CD4-positive, alpha-beta memory T cell (primary cell): ENCODE results near the gene NRXN2. TPM values are rescaled to one million over a fixed set of nuclear protein-coding genes. Genes with fewer than 3 reads are reported as not detected.

Experiments
- CTCF ChIA-PET: fragments of 350-600 bp; sonication (Branson Sonifier 250); formaldehyde crosslinking; loops from one replicate; lab custom pipeline; 2021; ENCODE audit warnings: inconsistent platforms; ENCODE audit not compliant: partially characterized antibody; lab: Charles Lee
- POLR2A ChIA-PET: fragments of 350-600 bp; sonication (Branson Sonifier 250); formaldehyde crosslinking; loops from one replicate; lab custom pipeline; 2021; ENCODE audit not compliant: partially characterized antibody; lab: Charles Lee
- DNase-seq, 5 donors: peaks; one replicate each; pipeline versions ENCODE4 v3.0.0 to v3.0.0-alpha.2; 2020 to 2022; ENCODE audit warnings: mixed read lengths in 1 of 5
- H3K27ac ChIP-seq: one replicate; pipeline ENCODE4 v1.7.0; 2013; ENCODE audit warnings: low read depth, low read length
- H3K27me3 ChIP-seq: 2 replicates; pipeline ENCODE4 v1.7.0; 2013; ENCODE audit warnings: mild to moderate bottlenecking, low read length, moderate library complexity; ENCODE audit not compliant: insufficient read depth
- H3K36me3 ChIP-seq: 2 replicates; pipeline ENCODE4 v1.7.0; 2013; ENCODE audit warnings: mild to moderate bottlenecking, low read length, moderate library complexity; ENCODE audit not compliant: insufficient read depth
- H3K4me1 ChIP-seq: 2 replicates; pipeline ENCODE4 v1.7.0; 2013; ENCODE audit warnings: mild to moderate bottlenecking, low read length, moderate library complexity; ENCODE audit not compliant: insufficient read depth
- H3K4me3 ChIP-seq, 2 donors: one replicate each; pipeline ENCODE4 v1.7.0; 2013; ENCODE audit warnings: low read length in 2 of 2, mild to moderate bottlenecking in 1 of 2
- H3K9me3 ChIP-seq, 2 donors: one replicate each; pipeline ENCODE4 v1.7.0; 2013; ENCODE audit warnings: low read length in 2 of 2, control low read depth in 1 of 2; ENCODE audit not compliant: control insufficient read depth in 1 of 2
- H3K27ac Mint-ChIP-seq, 7 donors: one replicate each; pipeline ENCODE4 v1.8.0; 2020 to 2021; ENCODE audit warnings: mixed read lengths in 7 of 7, mild to moderate bottlenecking in 6 of 7, inconsistent platforms in 3 of 7, moderate library complexity in 3 of 7
- H3K27me3 Mint-ChIP-seq, 2 donors: one replicate each; pipeline ENCODE4 v1.8.0; 2020 to 2021; ENCODE audit warnings: mixed read lengths in 2 of 2
- H3K36me3 Mint-ChIP-seq, 2 donors: one replicate each; pipeline ENCODE4 v1.8.0; 2020 to 2021; ENCODE audit warnings: mixed read lengths in 2 of 2, inconsistent platforms in 1 of 2, mild to moderate bottlenecking in 1 of 2
- H3K4me1 Mint-ChIP-seq, 4 donors: one replicate each; pipeline ENCODE4 v1.8.0; 2020 to 2021; ENCODE audit warnings: mixed read lengths in 4 of 4, mild to moderate bottlenecking in 1 of 4
- H3K4me3 Mint-ChIP-seq, 8 donors: one replicate each; pipeline ENCODE4 v1.8.0; 2020 to 2021; ENCODE audit warnings: mixed read lengths in 8 of 8, mild to moderate bottlenecking in 7 of 8, moderate library complexity in 6 of 8, inconsistent platforms in 3 of 8
- H3K9me3 Mint-ChIP-seq, 8 donors: one replicate each; pipeline ENCODE4 v1.8.0; 2020 to 2021; ENCODE audit warnings: mixed read lengths in 8 of 8, mild to moderate bottlenecking in 5 of 8, inconsistent platforms in 3 of 8, moderate library complexity in 1 of 8
- intact Hi-C: fragments of 100-400 bp; cut with micrococcal nuclease; formaldehyde crosslinking; loops from one replicate; pipeline ENCODE4 v1.15.1; 2023
- polyA plus RNA-seq, 2 donors: library from polyadenylated mRNA; unstranded; fragments of 300-500 nt; fragmentation: Illumina TruSeq; gene quantifications; one replicate each; pipeline ENCODE4 v1.2.3, GENCODE V29; 2021
- total RNA-seq, 2 experiments: library from RNA; stranded (reverse); gene quantifications; one replicate each; pipeline ENCODE4 v1.2.3, GENCODE V29; 2021

The NRXN2 gene
- total and polyA plus RNA-seq, 4 experiments from 2014 or later = 0.30 TPM; not detected in 3

DNA sequence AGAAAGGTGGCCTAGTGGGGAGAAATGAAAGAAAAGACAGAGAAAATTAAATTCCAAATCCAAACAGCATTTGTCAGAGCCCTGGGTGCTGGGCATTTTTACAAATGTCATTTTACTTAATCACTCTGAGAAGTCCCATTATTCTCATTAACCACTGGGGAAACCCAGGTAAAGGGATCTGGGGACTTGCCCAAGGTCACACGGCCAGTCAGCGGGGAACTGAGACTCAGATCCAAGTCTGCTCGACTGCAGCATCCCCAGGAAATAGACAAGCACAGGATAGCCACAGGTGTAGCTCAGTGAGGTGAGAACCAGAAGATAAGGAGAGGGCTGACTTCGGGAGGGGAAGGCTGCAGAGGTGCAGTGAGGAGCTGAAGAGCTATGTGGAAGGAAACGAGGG lies 7.9 kb downstream of the NRXN2 start:
- H3K9me3 ChIP-seq = no peaks in the 10 kb centered on the region
- peak overlapping the region in 1 of 7 donors; percentile 10 for H3K27ac Mint-ChIP-seq

DNA sequence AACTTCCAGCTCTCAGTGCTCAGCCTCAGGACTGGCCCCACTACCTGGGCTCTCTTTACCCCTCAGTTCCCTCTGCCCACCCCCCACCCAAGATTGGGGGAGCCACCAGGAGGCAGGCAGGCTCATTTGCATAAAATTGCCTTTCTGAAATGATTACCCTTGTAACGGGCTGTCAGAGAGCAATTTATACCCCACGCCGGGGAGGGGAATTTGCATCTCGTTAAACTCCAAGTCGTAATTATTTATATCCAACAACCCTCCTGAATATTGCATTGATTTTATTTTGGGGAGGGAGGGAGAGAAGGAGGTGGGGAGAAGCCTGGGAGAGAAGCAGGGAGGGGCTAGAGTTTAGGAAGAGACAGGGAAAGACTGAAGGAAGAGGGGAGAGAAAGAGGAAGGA lies 8.3 kb downstream of the NRXN2 start:
- Histone ChIP-seq H3K9me3 (no peaks in the 10 kb centered on the region), H3K36me3 (no peaks in the 10 kb centered on the region), H3K27me3 (peaks cover 47% of the 10 kb centered on the region), H3K27ac (no peak overlapping the region), H3K4me1 (no peaks in the 10 kb centered on the region), H3K4me3 (no peak overlapping the region)
- Mint-ChIP-seq H3K4me3 (peak overlapping the region in 2 of 8 donors; percentile 47 to 54), H3K9me3 (no peaks in the 10 kb centered on the region), H3K27ac (peak overlapping the region in 1 of 7 donors; percentile 10), H3K36me3 (no peaks in the 10 kb centered on the region), H3K4me1 (peaks cover 6 to 28% (median 15%) of the 10 kb centered on the region in 4 donors), H3K27me3 (peaks cover 56 to 63% of the 10 kb centered on the region in 2 donors)
- ChIA-PET POLR2A (interaction anchor here (0.6 to 1.2 kb wide), 3 partner anchors 10 to 60 kb away, joined by 3 read pairs; no protein-coding TSS in a partner anchor), CTCF (no interaction called here)
- DNase-seq = no peak
- intact Hi-C loops = no loop called here

More for the DNA sequence above, 7.9 kb downstream of the NRXN2 start:
- Mint-ChIP-seq H3K4me1 (peaks cover 6 to 28% (median 15%) of the 10 kb centered on the region in 4 donors), H3K9me3 (no peaks in the 10 kb centered on the region), H3K4me3 (peak overlapping the region in 3 of 8 donors; percentile 29 to 77 (median 47)), H3K36me3 (no peaks in the 10 kb centered on the region), H3K27me3 (peaks cover 53 to 64% of the 10 kb centered on the region in 2 donors)
- no peaks in the 10 kb centered on the region for H3K4me1 ChIP-seq
- intact Hi-C loops = no loop called here
- no peak overlapping the region for H3K27ac ChIP-seq
- peaks cover 46% of the 10 kb centered on the region for H3K27me3 ChIP-seq
- POLR2A ChIA-PET = interaction anchor here (0.6 to 1.2 kb wide), 3 partner anchors 11 to 60 kb away, joined by 3 read pairs; no protein-coding TSS in a partner anchor
- no peak for DNase-seq
- CTCF ChIA-PET = no interaction called here
- H3K36me3 ChIP-seq = no peaks in the 10 kb centered on the region
- no peak overlapping the region for H3K4me3 ChIP-seq

DNA sequence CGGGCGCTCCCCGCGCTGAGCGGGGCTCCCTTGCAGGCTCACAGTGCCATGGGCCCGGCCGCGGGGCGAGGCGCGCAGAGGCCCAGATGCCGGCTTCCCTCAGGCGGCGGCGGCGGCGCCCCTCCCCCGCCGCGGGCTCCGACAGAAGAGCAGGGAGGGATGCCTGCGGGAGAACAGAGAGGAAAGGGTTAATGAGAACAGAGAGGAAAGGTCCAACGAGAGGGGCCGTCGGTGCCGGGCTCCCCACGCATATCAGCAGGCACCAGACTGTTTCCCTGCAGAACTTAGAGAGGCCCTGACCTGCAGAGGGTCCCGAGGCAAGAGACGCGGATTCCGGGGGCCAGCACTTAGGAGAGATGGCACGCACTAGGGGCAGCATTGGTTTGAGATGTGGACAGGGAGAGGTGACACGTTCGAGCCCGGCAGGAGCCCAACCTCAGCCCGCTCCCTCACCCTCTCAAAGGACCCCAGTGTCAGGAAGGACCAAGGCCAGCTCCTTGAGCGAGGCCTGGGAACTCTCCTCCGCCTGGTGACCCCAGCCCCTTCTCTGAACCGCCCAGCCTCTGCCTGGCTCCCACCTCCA lies 9.1 kb downstream of the NRXN2 start:
- H3K9me3 ChIP-seq = no peaks in the 10 kb centered on the region
- no peaks in the 10 kb centered on the region for H3K36me3 ChIP-seq
- ChIA-PET CTCF (interaction anchor here (1.1 kb wide), 1 partner anchor 26 kb away, joined by 3 read pairs; no protein-coding TSS in a partner anchor), POLR2A (interaction anchor here (1.0 kb wide), 1 partner anchor 130 kb away, joined by 3 read pairs; the partner anchor contains the start of gene CDC42BPG)
- peaks cover 61 to 66% of the 10 kb centered on the region in 2 donors for H3K27me3 Mint-ChIP-seq
- H3K27me3 ChIP-seq = peaks cover 47% of the 10 kb centered on the region
- no peak overlapping the region for H3K4me3 ChIP-seq
- no peaks in the 10 kb centered on the region for H3K4me1 ChIP-seq
- peaks cover 6 to 28% (median 15%) of the 10 kb centered on the region in 4 donors for H3K4me1 Mint-ChIP-seq
- H3K27ac ChIP-seq = no peak overlapping the region
- no peaks in the 10 kb centered on the region for H3K36me3 Mint-ChIP-seq
- intact Hi-C loops = no loop called here
- peak overlapping the region in 6 of 8 donors; percentile 11 to 62 (median 58) for H3K4me3 Mint-ChIP-seq
- peak overlapping the region in 1 of 7 donors; percentile 10 for H3K27ac Mint-ChIP-seq
- H3K9me3 Mint-ChIP-seq = no peaks in the 10 kb centered on the region
- DNase-seq = no peak

DNA sequence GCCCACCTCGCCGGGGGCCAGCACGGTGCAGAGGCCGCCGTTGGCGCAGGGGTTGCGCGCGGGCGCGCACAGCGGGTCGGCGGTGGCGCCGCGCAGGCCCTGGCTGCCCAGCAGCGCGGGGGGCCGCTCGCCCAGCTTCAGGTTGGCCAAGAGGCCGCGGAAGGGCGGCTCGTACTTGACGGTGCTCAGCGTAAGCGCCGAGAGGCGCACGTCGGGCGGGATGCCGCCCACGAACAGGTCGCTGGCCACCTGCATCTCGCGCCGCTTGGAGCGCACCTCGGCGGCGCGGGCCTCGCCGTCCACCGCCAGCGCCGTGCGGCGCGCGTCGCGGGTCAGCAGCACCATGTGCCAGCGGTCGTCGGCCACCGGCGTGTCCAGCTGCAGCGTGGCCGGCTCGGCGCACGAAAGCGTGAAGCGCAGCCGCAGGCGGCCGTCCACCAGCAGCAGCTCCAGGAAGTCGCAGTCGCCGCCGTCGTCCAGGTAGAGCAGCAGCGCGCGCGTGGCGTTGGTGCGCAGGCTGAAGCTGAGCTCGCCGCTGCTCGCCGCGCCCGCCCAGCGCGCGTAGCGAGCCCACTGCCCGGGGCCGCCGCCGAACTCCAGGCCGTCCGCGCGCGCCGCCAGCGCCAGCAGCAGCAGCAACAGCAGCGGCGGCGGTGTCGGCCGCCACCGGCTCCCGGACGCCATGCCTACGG lies 9.8 kb downstream of the NRXN2 start:
- no peaks in the 10 kb centered on the region for H3K9me3 ChIP-seq
- H3K4me3 ChIP-seq = no peak overlapping the region
- Mint-ChIP-seq H3K27ac (no peak overlapping the region), H3K4me3 (no peak overlapping the region), H3K36me3 (no peaks in the 10 kb centered on the region), H3K9me3 (no peaks in the 10 kb centered on the region), H3K4me1 (peaks cover 6 to 28% (median 15%) of the 10 kb centered on the region in 4 donors), H3K27me3 (peaks cover 59 to 69% of the 10 kb centered on the region in 2 donors)
- ChIA-PET CTCF (interaction anchor here (1.1 kb wide), 1 partner anchor 25 kb away, joined by 3 read pairs; no protein-coding TSS in a partner anchor), POLR2A (interaction anchor here (1.0 kb wide), 1 partner anchor 131 kb away, joined by 3 read pairs; the partner anchor contains the start of gene CDC42BPG)
- H3K4me1 ChIP-seq = no peaks in the 10 kb centered on the region
- no peaks in the 10 kb centered on the region for H3K36me3 ChIP-seq
- intact Hi-C loops = no loop called here
- peak in 3 of 5 donors; percentile 18 to 28 (median 23) for DNase-seq
- no peak overlapping the region for H3K27ac ChIP-seq
- H3K27me3 ChIP-seq = peaks cover 47% of the 10 kb centered on the region

DNA sequence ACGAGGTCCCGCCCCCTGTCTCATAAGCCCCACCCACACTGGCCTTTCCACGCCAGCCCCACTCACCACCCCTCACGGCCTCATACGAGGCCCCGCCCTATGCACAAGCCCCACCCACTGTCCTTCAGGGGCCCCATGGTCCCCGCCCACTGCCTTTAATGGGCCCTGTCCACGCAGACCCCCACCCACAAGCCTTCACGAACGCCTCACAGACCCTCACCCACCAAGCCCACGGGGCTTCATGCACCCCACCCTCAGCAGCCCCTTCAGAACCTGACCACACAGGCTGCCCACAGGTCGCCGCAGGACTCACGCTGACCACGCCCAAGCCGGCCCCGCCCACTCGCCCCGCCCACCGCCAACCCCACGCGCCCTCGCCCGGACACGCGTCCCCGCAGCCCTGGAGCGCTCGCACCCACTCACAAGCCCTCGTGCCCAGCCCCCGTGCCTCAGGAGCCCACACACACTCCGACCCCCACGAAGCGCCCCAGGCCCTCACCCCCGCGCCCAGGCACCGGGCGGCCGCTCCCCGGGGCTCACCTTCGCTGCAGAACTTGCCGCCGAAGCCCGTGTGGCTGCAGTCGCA lies 10.5 kb downstream of the NRXN2 start:
- Histone ChIP-seq H3K4me1 (no peaks in the 10 kb centered on the region), H3K4me3 (no peak overlapping the region), H3K27me3 (peaks cover 47% of the 10 kb centered on the region), H3K36me3 (no peaks in the 10 kb centered on the region), H3K27ac (no peak overlapping the region), H3K9me3 (no peaks in the 10 kb centered on the region)
- ChIA-PET POLR2A (no interaction called here), CTCF (no interaction called here)
- no peak for DNase-seq
- intact Hi-C loops = no loop called here
- H3K4me3 Mint-ChIP-seq = peak overlapping the region; percentile 8 to 65 (median 46)
- peak overlapping the region in 1 of 7 donors; percentile 68 for H3K27ac Mint-ChIP-seq
- peaks cover 6 to 28% (median 15%) of the 10 kb centered on the region in 4 donors for H3K4me1 Mint-ChIP-seq
- H3K36me3 Mint-ChIP-seq = no peaks in the 10 kb centered on the region
- no peaks in the 10 kb centered on the region for H3K9me3 Mint-ChIP-seq
- peaks cover 61 to 69% of the 10 kb centered on the region in 2 donors for H3K27me3 Mint-ChIP-seq

DNA sequence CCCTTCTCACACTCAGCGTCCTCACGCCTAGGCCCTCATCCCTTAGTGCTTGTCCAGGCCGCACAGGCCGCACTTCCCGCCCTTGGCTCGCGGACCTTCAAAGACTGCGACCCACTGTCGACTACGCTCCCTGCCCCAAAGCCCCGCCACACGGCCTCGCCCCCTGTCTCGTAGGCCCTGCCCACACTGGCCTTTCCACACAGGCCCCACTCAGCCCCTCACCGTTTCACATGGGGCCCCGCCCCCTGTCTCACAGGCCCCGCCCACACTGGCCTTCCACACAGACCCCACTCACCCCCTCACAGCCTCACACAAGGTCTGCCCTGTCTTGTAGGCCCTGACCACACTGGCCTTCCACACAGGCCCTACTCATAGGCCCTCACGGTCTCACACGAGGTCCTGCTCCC lies 11.0 kb downstream of the NRXN2 start:
- POLR2A ChIA-PET = no interaction called here
- H3K4me3 Mint-ChIP-seq = peak overlapping the region in 4 of 8 donors; percentile 8 to 65 (median 43)

More for the DNA sequence above, 11.0 kb downstream of the NRXN2 start:
- DNase-seq = no peak
- H3K27ac ChIP-seq = no peak overlapping the region
- intact Hi-C loops = no loop called here
- H3K9me3 ChIP-seq = no peaks in the 10 kb centered on the region
- CTCF ChIA-PET = no interaction called here
- no peaks in the 10 kb centered on the region for H3K4me1 ChIP-seq
- Mint-ChIP-seq H3K4me1 (peaks cover 6 to 28% (median 15%) of the 10 kb centered on the region in 4 donors), H3K9me3 (no peaks in the 10 kb centered on the region), H3K27me3 (peaks cover 57 to 64% of the 10 kb centered on the region in 2 donors), H3K36me3 (no peaks in the 10 kb centered on the region), H3K27ac (peak overlapping the region in 3 of 7 donors; percentile 23 to 91 (median 66))
- H3K4me3 ChIP-seq = no peak overlapping the region
- no peaks in the 10 kb centered on the region for H3K36me3 ChIP-seq
- peaks cover 47% of the 10 kb centered on the region for H3K27me3 ChIP-seq
